ENCODE data around the gene HOTAIR.

The HOTAIR gene

GRCh38 chr12:53960187-53961024 is 14.3 kb downstream of the HOTAIR start:
- Histone ChIP-seq H3K36me3 (ENCODE audit: insufficient read depth, low read length) (no peaks in the 10 kb centered on the region), H3K9me3 (ENCODE audit: control insufficient read depth, insufficient read depth, low read length) (no peaks in the 10 kb centered on the region), H3K4me1 (ENCODE audit: insufficient read depth, low read length) (peaks cover 4% of the 10 kb centered on the region; the same call in 1 of the 2 replicates), H3K9ac (ENCODE audit: low read depth, low read length) (no peak overlapping the region)

DNA sequence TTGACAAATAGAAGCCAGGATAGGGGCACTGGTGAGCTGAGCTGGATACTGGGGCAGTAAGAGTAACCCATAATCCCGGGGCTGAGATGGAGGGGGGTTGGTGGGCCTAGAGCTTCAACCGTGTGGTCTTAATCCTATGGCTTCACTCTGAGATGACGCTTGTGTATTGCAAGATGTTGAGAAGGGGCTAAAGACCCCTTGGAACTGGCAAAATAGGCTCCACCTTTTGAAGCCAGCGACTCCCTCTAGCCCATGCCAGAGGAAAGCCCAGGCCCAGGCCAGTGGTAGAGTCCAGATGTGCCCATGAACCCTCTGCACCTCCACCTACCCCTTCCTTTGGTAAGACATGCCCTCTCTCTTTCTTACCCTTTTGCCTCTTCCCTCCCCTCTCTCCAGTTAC is 15.4 kb downstream of the HOTAIR start:
- H3K4me1 ChIP-seq (ENCODE audit: insufficient read depth, low read length), result peaks cover 4% of the 10 kb centered on the region; the same call in 1 of the 2 replicates
- no peaks in the 10 kb centered on the region for H3K9me3 ChIP-seq (ENCODE audit: control insufficient read depth, insufficient read depth, low read length)
- no peak overlapping the region for H3K9ac ChIP-seq (ENCODE audit: low read depth, low read length)

DNA sequence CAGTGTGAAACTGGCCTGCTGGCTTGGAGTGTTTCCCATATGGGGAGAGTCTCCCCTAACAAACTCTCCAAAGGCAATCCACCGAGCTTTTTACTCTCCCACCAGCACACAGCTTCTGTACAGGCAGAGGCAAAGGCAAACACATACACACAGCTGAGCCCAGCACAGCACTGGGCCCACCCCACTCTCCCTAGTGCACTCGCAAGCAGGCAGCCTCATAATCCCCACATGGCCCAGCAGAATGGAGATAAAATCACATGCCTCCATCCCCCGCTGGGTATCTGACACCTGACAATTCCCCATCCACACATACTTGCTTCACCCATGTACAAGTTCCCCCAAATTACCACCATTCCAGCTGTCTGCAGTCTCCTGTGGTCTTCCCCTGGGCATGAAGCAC is 16.6 kb downstream of the HOTAIR start:
- Histone ChIP-seq H3K9me3 (ENCODE audit: control insufficient read depth, insufficient read depth, low read length) (no peaks in the 10 kb centered on the region), H3K4me1 (ENCODE audit: insufficient read depth, low read length) (peaks cover 6% of the 10 kb centered on the region; the same call in 1 of the 2 replicates), H3K36me3 (ENCODE audit: insufficient read depth, low read length) (no peaks in the 10 kb centered on the region), H3K9ac (ENCODE audit: low read depth, low read length) (no peak overlapping the region)

More for the DNA sequence above, 15.4 kb downstream of the HOTAIR start:
- no peaks in the 10 kb centered on the region for H3K36me3 ChIP-seq (ENCODE audit: insufficient read depth, low read length)

- Histone ChIP-seq H3K9me3 (ENCODE audit: control insufficient read depth, insufficient read depth, low read length) (no peaks in the 10 kb centered on the region), H3K4me1 (ENCODE audit: insufficient read depth, low read length) (peaks cover 10% of the 10 kb centered on the region; the same call in 1 of the 2 replicates), H3K36me3 (ENCODE audit: insufficient read depth, low read length) (no peaks in the 10 kb centered on the region), H3K9ac (ENCODE audit: low read depth, low read length) (no peak overlapping the region)
Observed at GRCh38 chr12:53956914-53957536, 17.7 kb downstream of the HOTAIR start.

GRCh38 chr12:53956251-53956887 is 18.4 kb downstream of the HOTAIR start:
- Histone ChIP-seq H3K9ac (ENCODE audit: low read depth, low read length) (no peak overlapping the region), H3K4me1 (ENCODE audit: insufficient read depth, low read length) (peaks cover 10% of the 10 kb centered on the region; the same call in 1 of the 2 replicates), H3K9me3 (ENCODE audit: control insufficient read depth, insufficient read depth, low read length) (no peaks in the 10 kb centered on the region), H3K36me3 (ENCODE audit: insufficient read depth, low read length) (no peaks in the 10 kb centered on the region)

GRCh38 chr12:53955776-53956250 is 18.9 kb downstream of the HOTAIR start:
- H3K9me3 ChIP-seq (ENCODE audit: control insufficient read depth, insufficient read depth, low read length), result no peaks in the 10 kb centered on the region
- H3K4me1 ChIP-seq (ENCODE audit: insufficient read depth, low read length), result peaks cover 10% of the 10 kb centered on the region; the same call in 1 of the 2 replicates
- no peak overlapping the region for H3K9ac ChIP-seq (ENCODE audit: low read depth, low read length)
- H3K36me3 ChIP-seq (ENCODE audit: insufficient read depth, low read length), result no peaks in the 10 kb centered on the region

DNA sequence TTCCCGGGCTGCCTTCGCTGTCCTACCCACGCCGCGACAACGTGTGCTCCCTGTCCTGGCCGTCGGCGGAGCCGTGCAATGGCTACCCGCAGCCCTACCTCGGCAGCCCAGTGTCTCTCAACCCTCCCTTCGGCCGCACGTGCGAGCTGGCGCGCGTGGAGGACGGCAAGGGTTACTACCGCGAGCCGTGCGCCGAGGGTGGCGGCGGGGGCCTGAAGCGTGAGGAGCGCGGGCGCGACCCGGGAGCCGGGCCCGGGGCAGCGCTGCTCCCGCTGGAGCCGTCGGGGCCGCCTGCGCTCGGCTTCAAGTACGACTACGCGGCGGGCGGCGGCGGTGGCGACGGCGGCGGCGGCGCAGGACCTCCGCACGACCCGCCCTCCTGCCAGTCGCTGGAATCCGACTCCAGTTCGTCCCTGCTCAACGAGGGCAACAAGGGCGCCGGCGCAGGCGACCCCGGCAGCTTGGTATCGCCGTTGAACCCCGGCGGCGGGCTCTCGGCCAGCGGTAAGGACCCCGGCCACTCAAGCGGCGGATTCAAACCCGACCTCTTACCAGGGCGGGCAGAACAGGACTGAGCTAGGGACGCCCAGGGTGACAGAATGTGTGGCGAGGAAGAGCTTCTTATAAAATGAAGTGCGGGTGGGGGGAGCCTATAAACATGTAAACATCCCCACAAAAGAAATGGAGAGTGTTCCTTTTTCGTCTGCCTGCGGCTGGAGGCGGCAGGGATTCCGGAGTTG is 19.5 kb downstream of the HOTAIR start:
- Histone ChIP-seq H3K9ac (ENCODE audit: low read depth, low read length) (no peak overlapping the region), H3K9me3 (ENCODE audit: control insufficient read depth, insufficient read depth, low read length) (no peaks in the 10 kb centered on the region)

GRCh38 chr12:53954694-53955035 is 20.1 kb downstream of the HOTAIR start, which contains the start of gene HOXC12:
TSS of gene HOXC12 (plus strand) at chr12:53954903. CDS start at chr12:53954930, 27 bp downstream.
- no peaks in the 10 kb centered on the region for H3K9me3 ChIP-seq (ENCODE audit: control insufficient read depth, insufficient read depth, low read length)
- H3K9ac ChIP-seq (ENCODE audit: low read depth, low read length), result no peak within 1 kb of the TSS
- H3K4me1 ChIP-seq (ENCODE audit: insufficient read depth, low read length), result peaks cover 10% of the 10 kb centered on the region; the same call in 1 of the 2 replicates
- H3K36me3 ChIP-seq (ENCODE audit: insufficient read depth, low read length), result no peaks in the 10 kb centered on the region

More for the DNA sequence above, 19.5 kb downstream of the HOTAIR start:
- peaks cover 10% of the 10 kb centered on the region; the same call in 1 of the 2 replicates for H3K4me1 ChIP-seq (ENCODE audit: insufficient read depth, low read length)
- H3K36me3 ChIP-seq (ENCODE audit: insufficient read depth, low read length), result no peaks in the 10 kb centered on the region

DNA sequence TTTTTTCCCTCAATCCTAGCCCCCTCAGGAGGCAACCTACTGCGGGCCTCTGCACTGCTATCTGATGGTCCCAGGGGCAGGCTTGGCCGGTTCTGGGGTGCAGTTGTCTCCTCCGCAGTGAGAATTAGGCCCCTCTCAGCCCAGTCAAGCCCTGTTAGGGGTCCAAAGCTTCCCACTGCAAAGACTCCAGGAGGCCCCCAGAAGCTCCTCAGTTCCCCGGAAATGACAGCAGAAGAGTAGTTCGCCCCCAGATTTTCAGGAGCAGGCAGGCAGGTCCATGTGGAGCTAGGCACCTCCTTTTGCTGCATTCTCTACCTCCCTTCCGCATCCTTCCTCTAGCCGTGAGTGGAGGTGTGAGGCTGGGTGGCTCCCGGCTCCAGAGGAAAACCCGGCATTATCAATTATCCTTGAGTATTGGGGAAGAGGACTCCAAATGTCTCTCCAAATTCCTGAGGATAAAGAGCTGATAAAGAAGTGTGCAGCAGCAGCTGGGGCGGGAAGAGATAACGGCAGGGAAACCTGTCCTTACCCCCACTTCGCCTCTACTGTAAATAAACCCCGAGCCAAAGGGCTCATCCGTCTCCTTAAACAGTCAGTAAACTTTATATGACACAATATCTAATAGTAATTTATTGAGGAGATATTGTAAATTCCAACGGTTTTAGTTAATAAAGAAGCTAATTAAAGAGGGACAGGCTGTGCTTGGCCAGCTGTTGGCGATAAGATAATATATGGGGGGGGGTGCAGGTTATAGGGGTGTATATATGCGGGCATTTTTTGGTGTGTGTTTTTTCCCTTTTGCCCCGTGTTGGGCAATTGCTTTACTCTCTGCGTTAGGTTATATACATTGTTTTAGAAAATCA is 20.7 kb downstream of the HOTAIR start:
- no peaks in the 10 kb centered on the region for H3K9me3 ChIP-seq (ENCODE audit: control insufficient read depth, insufficient read depth, low read length)

GRCh38 chr12:53952871-53953734 is 21.7 kb downstream of the HOTAIR start:
- H3K9ac ChIP-seq (ENCODE audit: low read depth, low read length), result no peak overlapping the region
- no peaks in the 10 kb centered on the region for H3K9me3 ChIP-seq (ENCODE audit: control insufficient read depth, insufficient read depth, low read length)
- peaks cover 10% of the 10 kb centered on the region; the same call in 1 of the 2 replicates for H3K4me1 ChIP-seq (ENCODE audit: insufficient read depth, low read length)
- no peaks in the 10 kb centered on the region for H3K36me3 ChIP-seq (ENCODE audit: insufficient read depth, low read length)

More for the DNA sequence above, 20.7 kb downstream of the HOTAIR start:
- Histone ChIP-seq H3K9ac (ENCODE audit: low read depth, low read length) (no peak overlapping the region), H3K36me3 (ENCODE audit: insufficient read depth, low read length) (no peaks in the 10 kb centered on the region), H3K4me1 (ENCODE audit: insufficient read depth, low read length) (peaks cover 10% of the 10 kb centered on the region; the same call in 1 of the 2 replicates)

DNA sequence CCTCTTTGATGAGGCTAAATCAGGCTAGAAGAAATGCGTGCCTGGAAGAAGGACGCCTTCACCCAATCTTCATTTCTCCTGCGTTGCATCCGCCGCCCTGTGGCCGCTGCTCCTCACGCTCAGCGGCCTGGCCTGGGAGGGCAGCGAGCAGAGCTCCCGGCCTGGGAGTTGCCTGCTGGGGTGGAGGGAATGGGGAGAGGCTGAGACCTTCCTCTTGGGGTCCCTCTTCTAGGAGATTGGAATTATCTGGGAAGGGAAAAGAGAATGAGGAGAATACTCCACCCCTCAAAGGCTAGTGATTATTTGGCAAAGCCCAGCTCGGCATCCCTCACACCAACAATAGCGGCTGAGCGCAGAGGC is 22.4 kb downstream of the HOTAIR start:
- H3K4me1 ChIP-seq (ENCODE audit: insufficient read depth, low read length), result peaks cover 10% of the 10 kb centered on the region; the same call in 1 of the 2 replicates
- no peak overlapping the region for H3K9ac ChIP-seq (ENCODE audit: low read depth, low read length)
- no peaks in the 10 kb centered on the region for H3K36me3 ChIP-seq (ENCODE audit: insufficient read depth, low read length)
- H3K9me3 ChIP-seq (ENCODE audit: control insufficient read depth, insufficient read depth, low read length), result no peaks in the 10 kb centered on the region

DNA sequence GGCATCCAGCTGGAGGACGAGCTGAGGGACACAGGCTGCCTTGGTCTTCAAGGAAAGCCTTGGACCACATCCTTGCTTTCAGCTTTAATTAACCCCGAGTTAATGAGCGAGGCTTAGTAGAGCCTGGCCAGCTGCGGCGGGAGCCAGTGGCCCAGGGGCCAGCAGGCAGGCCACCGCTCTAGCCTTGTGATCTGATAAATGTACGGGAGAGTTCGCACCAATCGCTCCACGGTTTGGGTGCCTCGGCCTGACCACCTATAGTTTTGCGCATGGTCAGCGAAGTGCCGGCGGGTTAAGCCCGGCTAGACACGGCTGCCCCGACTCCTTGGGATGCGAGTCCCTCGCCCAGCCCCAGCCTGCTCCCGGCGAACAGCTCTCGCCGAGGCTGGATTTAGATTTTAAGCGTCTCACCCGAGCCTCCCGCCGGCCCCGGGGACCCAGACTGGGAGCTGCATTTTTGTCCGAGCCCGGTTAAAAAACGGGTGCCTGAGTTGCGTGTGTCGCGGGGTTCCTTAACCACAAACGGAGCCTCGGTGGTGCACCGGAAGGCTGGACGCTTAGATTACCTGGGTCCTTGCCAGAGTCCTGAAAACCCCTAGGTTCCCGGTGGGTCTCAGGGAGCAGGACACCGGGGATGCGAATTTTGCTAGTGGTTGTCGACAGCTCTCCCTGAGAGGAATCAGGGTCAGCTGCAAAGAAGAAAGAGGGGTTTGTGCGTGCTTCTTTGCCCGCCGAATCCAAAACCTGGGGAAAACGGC is 23.0 kb downstream of the HOTAIR start:
- Histone ChIP-seq H3K4me1 (ENCODE audit: insufficient read depth, low read length) (peaks cover 10% of the 10 kb centered on the region; the same call in 1 of the 2 replicates), H3K9ac (ENCODE audit: low read depth, low read length) (no peak overlapping the region), H3K9me3 (ENCODE audit: control insufficient read depth, insufficient read depth, low read length) (no peaks in the 10 kb centered on the region), H3K36me3 (ENCODE audit: insufficient read depth, low read length) (no peaks in the 10 kb centered on the region)

Data from ES-I3 (cell line).